Suprapubic skin (tissue), 4 donors: ENCODE data around the gene PRDX2. TPM values are rescaled to one million over a fixed set of nuclear protein-coding genes. Genes with fewer than 3 reads are reported as not detected.

Experiments
- DNase-seq, 2 donors: peaks; one replicate each; pipeline ENCODE4 v3.0.0-alpha.2; 2019; ENCODE audit warnings: low spot score in 2 of 2
- H3K27ac ChIP-seq: fragments of 200-600 bp; sonication (generic); one replicate; pipeline ENCODE4 v1.5.1; 2019
- H3K27me3 ChIP-seq: fragments of 200-600 bp; sonication (generic); one replicate; pipeline ENCODE4 v1.5.1; 2019
- H3K36me3 ChIP-seq: fragments of 200-600 bp; sonication (generic); one replicate; pipeline ENCODE4 v1.5.1; 2019
- H3K4me1 ChIP-seq: fragments of 200-600 bp; sonication (generic); one replicate; pipeline ENCODE4 v1.5.1; 2019
- H3K4me3 ChIP-seq: fragments of 200-600 bp; sonication (generic); one replicate; pipeline ENCODE4 v1.5.1; 2019; ENCODE audit warnings: mild to moderate bottlenecking
- H3K9me3 ChIP-seq: fragments of 200-600 bp; sonication (generic); one replicate; pipeline ENCODE4 v1.5.1; 2019
- EP300 ChIP-seq: sonication (generic); formaldehyde crosslinking; IDR thresholded peaks from one replicate; pipeline ENCODE4 v1.6.1; 2017; ENCODE audit warnings: antibody characterized with exemption
- POLR2A ChIP-seq, 2 donors: fragments of 450-650 bp; IDR thresholded peaks; one replicate each; pipeline ENCODE4 v1.6.1; 2017; ENCODE audit warnings: antibody characterized with exemption in 2 of 2, mild to moderate bottlenecking in 2 of 2, moderate library complexity in 2 of 2
- POLR2AphosphoS5 ChIP-seq, 3 donors: sonication (generic); formaldehyde crosslinking; IDR thresholded peaks; one replicate each; pipeline ENCODE4 v1.6.1; 2017; ENCODE audit warnings: antibody characterized with exemption in 3 of 3
- whole genome bisulfite sequencing: methylation state at CpG from one replicate; pipeline ENCODE4 v1.1.5; 2018; 5-methylcytosine and 5-hydroxymethylcytosine counted together
- total RNA-seq, 4 donors: library from RNA; depleted of rRNA; stranded (reverse); fragments of >200 nt; gene quantifications; one replicate each; pipeline ENCODE4 v1.1.0, GENCODE V29; 2016
- TF ChIP-seq, protein P1 (sequence below), 2 donors: fragments of 200-600 bp in 1 of 2; fragments of 450-650 bp in 1 of 2; sonication (generic) in 1 of 2; IDR thresholded peaks; one replicate each; pipeline ENCODE4 v1.5.1; 2016 to 2019; ENCODE audit warnings: antibody characterized with exemption in 2 of 2, mild to moderate bottlenecking in 1 of 2, moderate library complexity in 1 of 2

Gene PRDX2
- total RNA-seq, 4 donors from 2014 or later, result 270 to 579 (median 540) TPM

- TF ChIP-seq EP300 (no peak), POLR2A (IDR thresholded peaks at IDR 0.05) (no peak), POLR2AphosphoS5 (IDR thresholded peaks at IDR 0.05) (no peak)
- TF ChIP-seq, protein P1, sequence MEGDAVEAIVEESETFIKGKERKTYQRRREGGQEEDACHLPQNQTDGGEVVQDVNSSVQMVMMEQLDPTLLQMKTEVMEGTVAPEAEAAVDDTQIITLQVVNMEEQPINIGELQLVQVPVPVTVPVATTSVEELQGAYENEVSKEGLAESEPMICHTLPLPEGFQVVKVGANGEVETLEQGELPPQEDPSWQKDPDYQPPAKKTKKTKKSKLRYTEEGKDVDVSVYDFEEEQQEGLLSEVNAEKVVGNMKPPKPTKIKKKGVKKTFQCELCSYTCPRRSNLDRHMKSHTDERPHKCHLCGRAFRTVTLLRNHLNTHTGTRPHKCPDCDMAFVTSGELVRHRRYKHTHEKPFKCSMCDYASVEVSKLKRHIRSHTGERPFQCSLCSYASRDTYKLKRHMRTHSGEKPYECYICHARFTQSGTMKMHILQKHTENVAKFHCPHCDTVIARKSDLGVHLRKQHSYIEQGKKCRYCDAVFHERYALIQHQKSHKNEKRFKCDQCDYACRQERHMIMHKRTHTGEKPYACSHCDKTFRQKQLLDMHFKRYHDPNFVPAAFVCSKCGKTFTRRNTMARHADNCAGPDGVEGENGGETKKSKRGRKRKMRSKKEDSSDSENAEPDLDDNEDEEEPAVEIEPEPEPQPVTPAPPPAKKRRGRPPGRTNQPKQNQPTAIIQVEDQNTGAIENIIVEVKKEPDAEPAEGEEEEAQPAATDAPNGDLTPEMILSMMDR (IDR thresholded peaks at IDR 0.05), result no peak
- H3K36me3 ChIP-seq, result peaks cover 26% of the 10 kb centered on the region
- no peak overlapping the region for H3K27ac ChIP-seq
- H3K9me3 ChIP-seq, result no peaks in the 10 kb centered on the region
- no peaks in the 10 kb centered on the region for H3K27me3 ChIP-seq
- DNase-seq, result no peak
- no peaks in the 10 kb centered on the region for H3K4me1 ChIP-seq
- WGBS, result 97% methylated on average over 7 of the region's 7 CpGs
- no peak overlapping the region for H3K4me3 ChIP-seq
Measured at GRCh38 chr19:12815088-12815487, 13.5 kb upstream of the PRDX2 start.

DNA sequence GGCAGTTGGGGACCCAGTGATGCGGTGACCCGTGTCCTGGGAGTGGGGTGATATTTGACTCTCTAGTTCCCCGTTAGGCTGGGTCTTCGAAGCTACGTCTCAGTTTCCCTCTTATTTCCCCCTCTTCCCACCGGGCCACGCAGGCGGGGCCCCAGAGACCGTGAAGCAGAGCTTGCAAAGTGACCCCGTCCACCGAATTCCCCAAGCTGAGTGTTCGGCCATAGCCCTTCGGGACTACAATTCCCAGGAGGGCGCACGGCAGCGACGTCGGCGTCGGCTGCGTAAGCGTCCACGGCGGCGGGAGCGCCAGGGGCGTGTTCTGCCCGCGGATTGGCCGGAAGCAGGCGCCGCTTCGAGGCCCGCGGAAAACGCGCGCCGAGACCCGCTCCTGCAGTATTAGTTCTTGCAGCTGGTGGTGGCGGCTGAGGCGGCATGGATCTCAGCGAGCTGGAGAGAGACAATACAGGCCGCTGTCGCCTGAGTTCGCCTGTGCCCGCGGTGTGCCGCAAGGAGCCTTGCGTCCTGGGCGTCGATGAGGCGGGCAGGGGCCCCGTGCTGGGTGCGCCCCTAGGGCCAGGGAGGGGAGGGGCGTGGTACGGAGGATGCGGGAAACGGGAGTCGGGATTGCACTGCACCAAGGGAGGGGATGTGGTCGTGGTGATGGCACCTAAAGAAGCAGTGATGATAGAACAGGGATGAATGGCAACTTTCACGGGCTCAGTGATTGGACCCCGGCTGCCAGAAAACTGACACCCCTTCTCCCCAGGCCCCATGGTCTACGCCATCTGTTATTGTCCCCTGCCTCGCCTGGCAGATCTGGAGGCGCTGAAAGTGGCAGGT is 4.9 kb upstream of the PRDX2 start, which contains the start of gene RNASEH2A:
Gene RNASEH2A (plus strand): TSS at position 343 of the 840 bp plus-strand sequence. CDS start 90 bp downstream, at position 433.
- WGBS, result 19% methylated on average over 12 of the region's 66 CpGs
- Histone ChIP-seq H3K4me1 (peaks cover 28% of the 10 kb centered on the region), H3K4me3 (peak within 1 kb of the TSS; percentile 58), H3K27ac (no peak within 1 kb of the TSS), H3K36me3 (peaks cover 14% of the 10 kb centered on the region), H3K9me3 (no peaks in the 10 kb centered on the region), H3K27me3 (no peaks in the 10 kb centered on the region)
- peak; percentile 87 to 92 for DNase-seq
- TF ChIP-seq, protein P1 (IDR thresholded peaks at IDR 0.05), result no peak
- TF ChIP-seq POLR2AphosphoS5 (IDR thresholded peaks at IDR 0.05), result peak in 1 of 3 donors; percentile 53

DNA sequence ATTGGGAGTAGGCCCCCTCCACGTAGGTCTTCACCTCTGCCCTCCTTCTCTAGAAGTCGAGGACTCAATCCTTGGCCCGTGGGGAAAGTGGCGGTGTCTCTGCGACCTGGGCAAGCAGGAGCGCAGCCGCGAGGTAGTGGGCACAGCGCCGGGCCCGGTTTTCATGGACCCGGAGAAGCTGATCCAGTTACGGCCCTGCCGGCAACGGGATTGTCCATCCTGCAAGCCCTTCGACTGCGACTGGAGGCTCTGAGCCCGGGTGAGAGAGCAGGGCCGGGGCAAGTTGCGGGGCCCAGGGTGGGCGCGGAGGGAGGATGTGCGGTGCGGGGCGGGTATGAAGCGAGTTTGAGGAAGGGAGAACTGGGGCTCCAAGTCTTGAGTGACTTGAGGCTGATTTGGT is 2.5 kb upstream of the PRDX2 start:
- peaks cover 11% of the 10 kb centered on the region for H3K36me3 ChIP-seq
- no peak for DNase-seq
- no peaks in the 10 kb centered on the region for H3K27me3 ChIP-seq
- 95% methylated on average over 26 of the region's 26 CpGs for WGBS
- peaks cover 41% of the 10 kb centered on the region for H3K4me1 ChIP-seq
- TF ChIP-seq, protein P1 (IDR thresholded peaks at IDR 0.05), result no peak
- TF ChIP-seq POLR2A (IDR thresholded peaks at IDR 0.05) (no peak), EP300 (no peak), POLR2AphosphoS5 (IDR thresholded peaks at IDR 0.05) (no peak)
- H3K9me3 ChIP-seq, result no peaks in the 10 kb centered on the region
- no peak overlapping the region for H3K4me3 ChIP-seq
- no peak overlapping the region for H3K27ac ChIP-seq

GRCh38 chr19:12802267-12803106 is 887 bp upstream of the PRDX2 start:
- peak in 1 of 2 donors; percentile 74 for DNase-seq
- no peaks in the 10 kb centered on the region for H3K9me3 ChIP-seq
- 38% methylated on average over 22 of the region's 22 CpGs for WGBS
- peaks cover 41% of the 10 kb centered on the region for H3K4me1 ChIP-seq
- peaks cover 24% of the 10 kb centered on the region for H3K36me3 ChIP-seq
- peak overlapping the region; percentile 58 for H3K27ac ChIP-seq
- TF ChIP-seq POLR2AphosphoS5 (IDR thresholded peaks at IDR 0.05) (no peak), POLR2A (IDR thresholded peaks at IDR 0.05) (no peak), EP300 (no peak)
- TF ChIP-seq, protein P1 (IDR thresholded peaks at IDR 0.05), result no peak
- no peaks in the 10 kb centered on the region for H3K27me3 ChIP-seq
- H3K4me3 ChIP-seq, result peak overlapping the region; percentile 80
